ENCODE measurements around the gene CYB5A.

DNA sequence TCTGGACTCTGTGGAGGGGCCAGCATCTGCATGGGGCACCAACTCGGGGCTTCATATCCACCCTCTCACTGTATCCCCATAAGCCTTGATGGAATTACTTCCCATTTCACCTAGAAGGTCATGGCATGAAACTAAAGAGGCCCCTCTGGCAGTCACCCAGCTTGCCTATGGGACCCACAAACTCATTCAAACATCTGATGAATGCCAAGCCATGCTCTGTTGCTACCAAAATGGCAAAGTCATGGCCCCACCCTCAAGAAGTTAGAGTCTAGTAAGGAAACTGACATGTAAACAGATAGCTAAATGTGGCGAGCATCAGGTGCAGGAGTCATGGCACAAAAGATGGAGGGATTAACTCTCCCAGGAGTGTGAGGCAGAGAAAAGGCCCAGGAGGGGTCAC lies 14.5 kb downstream of the CYB5A start:
- TF ChIP-seq, protein P1, sequence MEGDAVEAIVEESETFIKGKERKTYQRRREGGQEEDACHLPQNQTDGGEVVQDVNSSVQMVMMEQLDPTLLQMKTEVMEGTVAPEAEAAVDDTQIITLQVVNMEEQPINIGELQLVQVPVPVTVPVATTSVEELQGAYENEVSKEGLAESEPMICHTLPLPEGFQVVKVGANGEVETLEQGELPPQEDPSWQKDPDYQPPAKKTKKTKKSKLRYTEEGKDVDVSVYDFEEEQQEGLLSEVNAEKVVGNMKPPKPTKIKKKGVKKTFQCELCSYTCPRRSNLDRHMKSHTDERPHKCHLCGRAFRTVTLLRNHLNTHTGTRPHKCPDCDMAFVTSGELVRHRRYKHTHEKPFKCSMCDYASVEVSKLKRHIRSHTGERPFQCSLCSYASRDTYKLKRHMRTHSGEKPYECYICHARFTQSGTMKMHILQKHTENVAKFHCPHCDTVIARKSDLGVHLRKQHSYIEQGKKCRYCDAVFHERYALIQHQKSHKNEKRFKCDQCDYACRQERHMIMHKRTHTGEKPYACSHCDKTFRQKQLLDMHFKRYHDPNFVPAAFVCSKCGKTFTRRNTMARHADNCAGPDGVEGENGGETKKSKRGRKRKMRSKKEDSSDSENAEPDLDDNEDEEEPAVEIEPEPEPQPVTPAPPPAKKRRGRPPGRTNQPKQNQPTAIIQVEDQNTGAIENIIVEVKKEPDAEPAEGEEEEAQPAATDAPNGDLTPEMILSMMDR (IDR thresholded peaks at IDR 0.05; ENCODE audit: low read depth, low read length), result no peak
- TF ChIP-seq EZH2phosphoT487 (IDR thresholded peaks at IDR 0.05; ENCODE audit: low read depth), result no peak

Data from OCI-LY3 (cell line).